Activated naive CD8-positive, alpha-beta T cell treated with anti-CD3 and anti-CD28 coated beads, Interleukin-2, amount 50 U/mL, for 16 hours (primary cell): ENCODE results near the gene SMIM1.

ENCODE experiments used
- DNase-seq: peaks from one replicate; pipeline ENCODE4 v3.0.0-alpha.2; 2020; ENCODE audit warnings: low read depth, low spot score

The SMIM1 gene

GRCh38 chr1:3777078-3777547 lies 4.6 kb downstream of the SMIM1 start:
- no peak for DNase-seq

GRCh38 chr1:3777647-3778589 lies 5.4 kb downstream of the SMIM1 start:
- no peak for DNase-seq

- no peak for DNase-seq
Measured at GRCh38 chr1:3778590-3779264, 6.2 kb downstream of the SMIM1 start.

- DNase-seq = no peak
Measured at GRCh38 chr1:3779265-3779911, 6.8 kb downstream of the SMIM1 start.

GRCh38 chr1:3779912-3780416 lies 7.4 kb downstream of the SMIM1 start:
- DNase-seq = no peak

- no peak for DNase-seq
Measured at GRCh38 chr1:3780901-3781300, 8.4 kb downstream of the SMIM1 start.

GRCh38 chr1:3783651-3784474 lies 11.3 kb downstream of the SMIM1 start:
- DNase-seq = no peak

- DNase-seq = no peak
Measured at GRCh38 chr1:3785045-3785444, 12.5 kb downstream of the SMIM1 start.

- no peak for DNase-seq
Measured at GRCh38 chr1:3785456-3786157, 13.1 kb downstream of the SMIM1 start.

GRCh38 chr1:3786468-3787348 lies 14.2 kb downstream of the SMIM1 start:
- DNase-seq = no peak

- DNase-seq = no peak
Measured at GRCh38 chr1:3787349-3787715, 14.8 kb downstream of the SMIM1 start.

GRCh38 chr1:3787745-3788605 lies 15.4 kb downstream of the SMIM1 start:
- DNase-seq = no peak

- no peak for DNase-seq
Measured at GRCh38 chr1:3788756-3789420, 16.3 kb downstream of the SMIM1 start.

- no peak for DNase-seq
Measured at GRCh38 chr1:3789421-3790300, 17.1 kb downstream of the SMIM1 start.

GRCh38 chr1:3790500-3790923 lies 18.0 kb downstream of the SMIM1 start:
- DNase-seq = no peak

- DNase-seq = no peak
Measured at GRCh38 chr1:3790952-3791351, 18.4 kb downstream of the SMIM1 start.
